HG03196 (cell line): ENCODE data around the gene MED26.
"Not testable (repeated sequence)": the region's sequence is repeated elsewhere in the genome, so short reads cannot be mapped to it uniquely, and the experiment has no call there.

Experiments
- ATAC-seq: cut with Tn5 transposase; IDR thresholded peaks from one replicate; pipeline ENCODE4 v1.9.1; 2021; ENCODE audit not compliant: unreplicated experiment

The MED26 gene

DNA sequence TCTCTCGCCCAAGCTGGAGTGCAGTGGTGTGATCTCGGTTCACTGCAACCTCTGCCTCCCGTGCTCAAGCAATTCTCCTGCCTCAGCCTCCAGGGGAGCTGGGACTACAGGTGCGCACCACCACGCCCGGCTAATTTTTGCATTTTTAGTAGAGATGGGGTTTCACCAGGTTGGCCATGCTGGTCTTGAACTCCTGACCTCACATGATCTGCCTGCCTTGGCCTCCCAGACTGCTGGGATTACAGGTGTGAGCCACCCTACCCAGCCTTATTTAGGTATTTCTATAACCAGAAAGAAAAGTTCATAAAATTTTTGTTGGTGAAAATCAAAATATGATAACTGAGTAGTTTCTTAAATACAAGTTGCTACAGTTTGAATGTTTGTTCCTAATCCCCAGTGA lies 84.3 kb downstream of the MED26 start:
- ATAC-seq = not testable (repeated sequence)

DNA sequence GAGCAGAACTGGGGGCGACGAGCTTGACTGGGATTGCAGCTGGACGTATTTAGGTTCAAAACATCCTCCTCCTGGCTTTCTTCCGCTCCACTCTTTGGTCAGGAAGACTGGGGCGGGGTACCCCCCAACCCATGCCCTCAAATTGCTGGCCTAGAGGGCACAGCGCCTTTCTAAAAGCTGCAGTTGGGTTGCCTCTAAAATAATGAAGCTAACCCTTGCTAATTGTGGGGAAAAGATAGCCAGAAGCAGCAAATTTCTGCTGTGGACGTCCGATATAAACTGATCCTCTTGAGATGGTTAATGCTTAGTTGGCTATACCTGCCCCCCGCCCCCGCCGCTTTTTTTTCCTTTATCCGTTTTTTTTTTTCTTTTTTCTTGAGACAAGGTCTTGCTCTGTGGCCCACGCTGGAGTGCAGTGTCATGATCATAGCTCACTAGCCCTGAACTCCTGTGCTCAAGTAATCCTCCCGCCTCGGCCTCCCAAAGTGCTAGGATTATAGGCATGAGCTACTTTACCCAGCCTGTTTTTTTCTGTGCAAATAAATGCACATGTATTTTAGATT lies 85.0 kb downstream of the MED26 start:
- ATAC-seq = peak; percentile 1

GRCh38 chr19:16542045-16542909 lies 85.7 kb downstream of the MED26 start, which contains the start of gene CHERP:
Gene CHERP, minus strand, starts transcription at chr19:16542437. Its CDS starts 59 bp downstream, at chr19:16542378.
- ATAC-seq = peak; percentile 78

- ATAC-seq = peak; percentile 7
These were observed 86.4 kb downstream of the MED26 start for GRCh38 chr19:16541526-16542044.

GRCh38 chr19:16540948-16541347 lies 87.1 kb downstream of the MED26 start:
- ATAC-seq = no peak

GRCh38 chr19:16537111-16537510 lies 90.9 kb downstream of the MED26 start:
- ATAC-seq = no peak

GRCh38 chr19:16536130-16536529 lies 91.9 kb downstream of the MED26 start:
- no peak for ATAC-seq

- no peak for ATAC-seq
These were observed 92.6 kb downstream of the MED26 start for GRCh38 chr19:16535381-16535780.

GRCh38 chr19:16532440-16533234 lies 95.4 kb downstream of the MED26 start:
- ATAC-seq = no peak

GRCh38 chr19:16531380-16531669 lies 96.7 kb downstream of the MED26 start:
- no peak for ATAC-seq

- no peak for ATAC-seq
These were observed 97.2 kb downstream of the MED26 start for GRCh38 chr19:16530540-16531379.

DNA sequence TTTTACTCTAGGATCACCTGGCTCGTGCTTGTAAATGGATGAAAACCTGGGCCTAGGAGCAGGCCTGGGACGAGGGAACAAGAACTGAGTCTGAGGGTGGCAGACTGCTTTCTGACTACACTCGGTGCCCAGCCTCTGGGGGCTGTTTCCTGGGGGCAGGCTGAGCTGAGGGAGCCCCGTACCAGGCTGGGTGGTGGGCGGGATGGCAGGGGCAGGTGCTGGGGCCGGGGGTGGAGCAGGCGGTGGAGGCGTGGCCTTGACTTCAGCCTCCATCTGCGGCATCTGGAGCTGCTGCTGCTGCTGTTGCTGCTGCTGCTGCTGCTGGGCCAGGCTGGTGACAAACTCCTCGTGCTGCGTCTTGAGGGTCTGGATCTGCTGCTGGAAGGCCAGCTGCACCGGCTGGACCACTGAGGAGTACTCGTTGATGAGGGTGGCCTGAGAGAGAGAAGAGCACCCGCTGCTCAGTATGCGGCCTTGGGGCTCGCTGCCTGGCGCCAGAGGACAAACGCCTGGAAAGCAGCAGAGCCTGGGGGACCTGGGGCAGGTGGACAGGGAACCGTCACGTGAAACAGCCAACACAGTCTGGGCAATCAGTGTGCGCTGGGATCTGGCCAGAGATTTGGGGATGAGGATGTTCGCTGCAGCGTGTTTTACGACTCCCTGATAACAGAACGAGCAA lies 98.4 kb downstream of the MED26 start:
- ATAC-seq = no peak

- no peak for ATAC-seq
These were observed 100.0 kb downstream of the MED26 start for GRCh38 chr19:16527971-16528521.

DNA sequence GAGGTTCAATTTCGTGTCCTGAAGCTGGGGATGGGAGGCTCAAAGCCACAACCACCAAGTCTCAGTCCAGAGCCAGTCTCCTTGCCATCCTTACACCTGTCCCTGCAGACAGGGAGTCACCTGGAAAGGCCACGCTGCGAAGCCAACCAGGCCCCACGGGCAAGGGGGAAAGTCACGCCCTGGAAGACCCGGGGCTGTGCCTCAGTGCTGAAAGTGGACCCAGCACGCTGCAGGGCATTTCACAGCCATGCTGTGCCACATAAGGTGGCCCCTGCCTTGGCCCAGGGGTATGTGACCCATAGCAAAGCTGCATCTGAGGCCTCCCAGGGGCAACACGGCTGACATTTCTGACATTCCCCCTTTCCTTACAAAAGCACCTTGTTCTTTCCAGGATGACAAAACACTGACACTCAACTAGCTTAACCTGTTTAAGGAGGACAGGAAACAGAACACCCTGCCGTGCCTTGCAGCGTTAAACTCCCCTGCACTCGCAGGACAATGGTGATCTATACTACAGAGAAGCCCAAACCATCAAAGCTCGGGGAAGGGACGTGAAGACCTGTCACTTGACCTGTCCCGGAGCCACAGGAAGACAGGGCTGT lies 100.6 kb downstream of the MED26 start:
- no peak for ATAC-seq

DNA sequence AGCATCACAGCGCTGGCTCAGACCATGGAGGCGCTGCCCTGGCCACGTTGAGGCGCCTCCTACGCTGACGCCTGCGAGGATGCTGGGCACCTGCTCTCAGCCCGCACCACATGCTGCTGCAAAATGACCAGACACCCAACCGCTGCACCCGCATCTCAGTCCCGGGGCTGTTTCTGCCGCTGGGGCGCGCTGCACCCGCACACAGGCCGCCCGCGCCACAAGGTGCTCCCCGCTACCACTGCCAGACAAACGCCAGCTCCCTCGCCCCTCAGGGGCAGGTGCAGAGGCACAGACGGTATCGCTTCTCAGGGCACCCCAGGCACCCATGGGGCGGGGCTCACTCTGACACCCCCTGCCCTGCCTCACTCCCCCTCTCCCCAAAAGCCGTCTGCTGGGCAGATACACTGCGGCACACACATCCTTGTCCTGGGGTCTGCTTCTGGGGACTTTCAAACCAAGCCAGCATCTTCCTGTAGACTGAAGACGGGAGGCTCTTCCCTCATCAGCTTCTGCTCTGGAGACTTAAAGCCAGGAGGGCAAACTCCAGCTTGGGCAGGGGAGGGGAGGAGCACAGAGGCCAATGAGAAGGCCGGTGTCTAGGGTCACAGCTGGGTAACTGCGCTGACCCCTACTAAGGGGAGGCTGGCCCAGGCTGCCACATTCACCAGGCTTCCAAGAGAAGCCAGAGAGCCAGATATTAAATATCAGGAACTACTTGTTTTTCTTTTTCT lies 102.1 kb downstream of the MED26 start:
- ATAC-seq = no peak

DNA sequence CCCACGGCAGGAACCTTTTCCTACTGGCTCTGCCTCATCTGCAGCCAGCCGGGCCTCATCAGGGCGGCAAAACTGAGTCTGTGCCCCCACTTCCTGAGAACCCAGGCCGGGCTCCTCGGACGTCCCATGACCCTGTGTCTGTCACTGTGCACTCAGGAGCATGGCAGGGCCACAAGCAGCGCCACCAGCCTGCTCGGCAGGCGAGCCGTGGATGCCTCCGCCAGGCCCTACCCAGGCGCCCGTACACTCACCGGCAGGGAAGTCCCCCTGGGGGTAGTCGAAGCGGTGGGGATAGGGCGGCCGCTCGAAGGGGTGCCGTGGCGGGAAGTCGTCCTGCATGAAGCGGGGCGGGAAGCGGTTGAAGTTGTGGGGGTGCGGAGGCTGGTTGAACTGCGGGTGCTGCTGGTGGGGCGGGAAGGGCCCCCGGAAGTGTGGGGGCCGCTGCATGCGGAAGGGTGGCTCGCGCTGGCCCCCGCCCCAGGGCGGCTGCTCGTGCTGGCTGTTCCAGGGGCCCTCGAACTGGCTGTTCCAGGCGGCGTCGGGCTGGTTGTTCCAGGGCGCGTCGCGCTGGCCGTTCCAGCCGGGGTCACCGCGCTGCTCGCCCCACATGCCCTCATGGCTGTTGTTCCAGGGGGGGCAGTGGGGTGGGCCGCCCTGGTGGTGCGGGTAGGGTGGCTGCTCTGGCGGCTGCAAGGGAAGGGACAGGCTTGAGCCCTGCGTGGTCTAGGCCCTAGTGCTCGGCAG lies 102.8 kb downstream of the MED26 start:
- ATAC-seq = no peak
